ENCODE data around the gene LRP1B. TPM values are rescaled to one million over a fixed set of nuclear protein-coding genes. Genes with fewer than 3 reads are reported as not detected.

The LRP1B gene
- total RNA-seq, 3 donors from 2014 or later = 2.3 to 29.8 (median 21.8) TPM

GRCh38 chr2:140247451-140248195 lies 1883.2 kb downstream of the LRP1B start:
- no peaks in the 10 kb centered on the region for H3K36me3 ChIP-seq
- no peak for DNase-seq (ENCODE audit: low spot score in 2 of 2)
- H3K9me3 ChIP-seq = no peaks in the 10 kb centered on the region
- no peaks in the 10 kb centered on the region for H3K4me1 ChIP-seq
- intact Hi-C loops (cut with DNase I; ENCODE audit: low total_unique reads) = no loop called here
- H3K27ac ChIP-seq = peak overlapping the region in 1 of 2 donors; percentile 2
- TF ChIP-seq POLR2A (IDR thresholded peaks at IDR 0.05) = no peak
- TF ChIP-seq POLR2AphosphoS5 (IDR thresholded peaks at IDR 0.05) = no peak
- H3K4me3 ChIP-seq = no peak overlapping the region
- H3K27me3 ChIP-seq = no peaks in the 10 kb centered on the region

GRCh38 chr2:140246957-140247356 lies 1883.9 kb downstream of the LRP1B start:
- intact Hi-C loops (cut with DNase I; ENCODE audit: low total_unique reads) = no loop called here
- Histone ChIP-seq H3K9me3 (no peaks in the 10 kb centered on the region), H3K27ac (peak overlapping the region in 1 of 2 donors; percentile 2), H3K36me3 (no peaks in the 10 kb centered on the region), H3K4me1 (no peaks in the 10 kb centered on the region), H3K4me3 (peak overlapping the region in 1 of 3 donors; percentile 1), H3K27me3 (no peaks in the 10 kb centered on the region)
- no peak for DNase-seq (ENCODE audit: low spot score in 2 of 2)
- no peak for TF ChIP-seq POLR2AphosphoS5 (IDR thresholded peaks at IDR 0.05)
- no peak for TF ChIP-seq POLR2A (IDR thresholded peaks at IDR 0.05)
- TF ChIP-seq CTCF (IDR thresholded peaks at IDR 0.05) = no peak

- H3K27me3 ChIP-seq = no peaks in the 10 kb centered on the region
- intact Hi-C loops (cut with DNase I; ENCODE audit: low total_unique reads) = no loop called here
- no peaks in the 10 kb centered on the region for H3K4me1 ChIP-seq
- H3K36me3 ChIP-seq = no peaks in the 10 kb centered on the region
- no peak overlapping the region for H3K27ac ChIP-seq
- no peak for TF ChIP-seq CTCF (IDR thresholded peaks at IDR 0.05)
- TF ChIP-seq POLR2A (IDR thresholded peaks at IDR 0.05) = no peak
- no peak for TF ChIP-seq POLR2AphosphoS5 (IDR thresholded peaks at IDR 0.05)
- H3K4me3 ChIP-seq = no peak overlapping the region
- H3K9me3 ChIP-seq = no peaks in the 10 kb centered on the region
- no peak for DNase-seq (ENCODE audit: low spot score in 2 of 2)
Observed at GRCh38 chr2:140246058-140246457, 1884.8 kb downstream of the LRP1B start.

GRCh38 chr2:140242889-140243288 lies 1887.9 kb downstream of the LRP1B start:
- Histone ChIP-seq H3K9me3 (no peaks in the 10 kb centered on the region), H3K36me3 (no peaks in the 10 kb centered on the region), H3K27ac (no peak overlapping the region), H3K27me3 (no peaks in the 10 kb centered on the region), H3K4me1 (no peaks in the 10 kb centered on the region), H3K4me3 (no peak overlapping the region)
- intact Hi-C loops (cut with DNase I; ENCODE audit: low total_unique reads) = no loop called here
- no peak for TF ChIP-seq CTCF (IDR thresholded peaks at IDR 0.05)
- no peak for TF ChIP-seq POLR2AphosphoS5 (IDR thresholded peaks at IDR 0.05)
- no peak for TF ChIP-seq POLR2A (IDR thresholded peaks at IDR 0.05)
- DNase-seq (ENCODE audit: low spot score in 2 of 2) = no peak

GRCh38 chr2:140234116-140234515 lies 1896.7 kb downstream of the LRP1B start:
- no peak for DNase-seq (ENCODE audit: low spot score in 2 of 2)
- no peak overlapping the region for H3K27ac ChIP-seq
- no peaks in the 10 kb centered on the region for H3K9me3 ChIP-seq
- no peaks in the 10 kb centered on the region for H3K36me3 ChIP-seq
- H3K4me3 ChIP-seq = no peak overlapping the region
- TF ChIP-seq POLR2A (IDR thresholded peaks at IDR 0.05) (no peak), CTCF (IDR thresholded peaks at IDR 0.05) (no peak), POLR2AphosphoS5 (IDR thresholded peaks at IDR 0.05) (no peak)
- H3K4me1 ChIP-seq = no peaks in the 10 kb centered on the region
- H3K27me3 ChIP-seq = no peaks in the 10 kb centered on the region
- intact Hi-C loops (cut with DNase I; ENCODE audit: low total_unique reads) = no loop called here

Data from breast epithelium (tissue), 4 donors.